DOHH2 (cell line): ENCODE results near the gene CCDC83.

ENCODE experiments used
- H3F3A ChIP-seq: fragments of 200-600 bp; sonication (generic), shearing (Covaris generic); 2 replicates; pipeline ENCODE4 v1.6.0; 2016; ENCODE audit warnings: antibody characterized with exemption, mild to moderate bottlenecking; ENCODE audit not compliant: control insufficient read depth, insufficient read depth
- H3K27ac ChIP-seq: fragments of 200-600 bp; sonication (generic); 2 replicates; pipeline ENCODE4 v1.5.1; 2014; ENCODE audit warnings: low read depth, mild to moderate bottlenecking, low read length, moderate library complexity
- H3K27me3 ChIP-seq: fragments of 200-600 bp; sonication (generic); 2 replicates; pipeline ENCODE4 v1.6.1; 2014; ENCODE audit warnings: mild to moderate bottlenecking, low read length, mixed read lengths; ENCODE audit not compliant: control insufficient read depth
- H3K36me3 ChIP-seq: fragments of 200-600 bp; sonication (generic); 2 replicates; pipeline ENCODE4 v1.6.1; 2014; ENCODE audit warnings: mild to moderate bottlenecking, low read length, moderate library complexity, mixed read lengths; ENCODE audit not compliant: control insufficient read depth
- H3K4me1 ChIP-seq: fragments of 200-600 bp; sonication (generic); 2 replicates; pipeline ENCODE4 v1.6.1; 2014; ENCODE audit warnings: mild to moderate bottlenecking, low read length, mixed read lengths; ENCODE audit not compliant: control insufficient read depth
- H3K4me2 ChIP-seq: fragments of 200-600 bp; sonication (generic); 2 replicates; pipeline ENCODE4 v1.6.0; 2014; ENCODE audit warnings: mild to moderate bottlenecking, low read length, moderate library complexity
- H3K4me3 ChIP-seq: fragments of 200-600 bp; sonication (generic); 2 replicates; pipeline ENCODE4 v1.5.1; 2014; ENCODE audit warnings: mild to moderate bottlenecking, low read length, mixed read lengths
- H3K79me2 ChIP-seq: fragments of 200-600 bp; sonication (generic); 2 replicates; pipeline ENCODE4 v1.6.1; 2014; ENCODE audit warnings: mild to moderate bottlenecking, low read length, mixed read lengths; ENCODE audit not compliant: control insufficient read depth
- H3K9me2 ChIP-seq: fragments of 200-600 bp; sonication (generic); replicated peaks from 2 replicates; pipeline ENCODE4 v1.6.1; 2014; ENCODE audit warnings: mild to moderate bottlenecking, low read length, mixed read lengths; ENCODE audit not compliant: control insufficient read depth
- H3K9me3 ChIP-seq: fragments of 200-600 bp; sonication (generic); 2 replicates; pipeline ENCODE4 v1.6.1; 2014; ENCODE audit warnings: antibody characterized with exemption, low read length, mixed read lengths; ENCODE audit not compliant: control insufficient read depth, insufficient read depth
- H4K20me1 ChIP-seq: fragments of 200-600 bp; sonication (generic); 2 replicates; pipeline ENCODE4 v1.6.0; 2014; ENCODE audit warnings: low read depth, mild to moderate bottlenecking, antibody characterized with exemption, low read length, moderate library complexity; ENCODE audit not compliant: control insufficient read depth, insufficient read depth
- EZH2phosphoT487 ChIP-seq: fragments of 200-600 bp; sonication (generic); IDR thresholded peaks from 2 replicates; pipeline ENCODE4 v1.6.1; 2017; ENCODE audit warnings: borderline replicate concordance, mild to moderate bottlenecking, antibody characterized with exemption, low read length, moderate library complexity, mixed read lengths
- TF ChIP-seq, protein P1 (sequence below): fragments of 200-600 bp; sonication (generic); IDR thresholded peaks from one replicate; pipeline ENCODE4 v1.5.1; 2014; ENCODE audit warnings: antibody characterized with exemption, mild to moderate bottlenecking, low read depth, low read length; ENCODE audit not compliant: poor library complexity, severe bottlenecking

CCDC83 gene

DNA sequence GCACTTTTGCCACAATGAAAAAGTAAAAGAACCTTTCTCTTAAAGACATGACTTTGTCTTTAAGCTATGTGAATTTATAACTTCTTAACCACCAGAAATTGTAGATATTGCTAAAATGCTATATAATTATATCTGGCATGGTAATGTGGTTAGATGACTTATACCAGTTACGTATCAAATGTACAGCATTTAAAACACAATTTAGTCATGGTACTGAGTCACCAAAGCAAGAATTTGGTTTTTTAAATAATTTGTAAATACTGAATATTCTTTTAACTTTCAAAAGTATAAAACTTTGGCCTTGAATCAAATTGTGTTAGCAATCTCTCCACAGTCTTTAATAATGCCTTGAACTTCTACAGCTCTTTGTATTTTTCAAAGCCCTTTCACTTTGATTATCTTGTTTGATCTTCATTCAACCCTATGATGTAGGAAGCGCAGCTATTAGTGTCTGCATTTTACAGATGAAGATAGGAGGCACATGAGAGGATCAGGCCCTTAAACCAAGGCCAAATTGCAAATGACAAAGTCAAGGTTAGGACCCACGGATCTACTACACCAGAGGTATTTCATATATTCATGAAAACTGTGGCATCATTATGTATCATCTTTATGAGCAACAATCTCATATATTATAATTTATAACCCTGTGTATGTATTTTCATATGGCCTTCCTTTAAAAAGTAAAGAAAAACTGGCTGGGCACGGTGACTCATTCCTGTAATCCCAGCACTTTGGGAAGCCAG lies 39.8 kb upstream of the CCDC83 start:
- H4K20me1 ChIP-seq, result no peaks in the 10 kb centered on the region
- no peak overlapping the region for H3K4me2 ChIP-seq
- H3K79me2 ChIP-seq, result no peaks in the 10 kb centered on the region

DNA sequence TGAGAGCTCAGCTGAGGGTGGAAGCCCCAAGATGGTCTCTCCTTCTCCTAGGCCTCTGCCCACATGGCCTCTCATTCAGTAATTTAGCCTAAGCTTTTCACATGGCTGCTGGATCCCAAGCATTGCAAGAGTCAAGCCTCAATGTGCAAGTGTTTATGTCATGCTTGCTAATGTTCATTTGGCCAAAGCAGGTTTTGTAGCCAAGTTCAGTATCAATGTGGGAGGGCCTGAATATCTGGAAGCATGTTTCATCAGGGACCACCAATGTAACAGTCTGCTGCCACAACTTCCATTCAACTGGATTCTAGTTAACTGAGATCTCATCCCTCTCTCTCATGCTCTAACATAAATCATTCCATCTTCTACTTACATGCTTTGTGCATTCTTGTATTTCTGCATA lies 35.7 kb upstream of the CCDC83 start:
- Histone ChIP-seq H3K79me2 (no peaks in the 10 kb centered on the region), H3K4me3 (no peak overlapping the region), H3K4me1 (no peaks in the 10 kb centered on the region), H3F3A (no peaks in the 10 kb centered on the region), H3K9me2 (no peaks in the 10 kb centered on the region), H3K4me2 (no peak overlapping the region), H4K20me1 (no peaks in the 10 kb centered on the region), H3K9me3 (no peaks in the 10 kb centered on the region), H3K27ac (no peak overlapping the region), H3K36me3 (no peaks in the 10 kb centered on the region), H3K27me3 (no peaks in the 10 kb centered on the region)
- TF ChIP-seq, protein P1, sequence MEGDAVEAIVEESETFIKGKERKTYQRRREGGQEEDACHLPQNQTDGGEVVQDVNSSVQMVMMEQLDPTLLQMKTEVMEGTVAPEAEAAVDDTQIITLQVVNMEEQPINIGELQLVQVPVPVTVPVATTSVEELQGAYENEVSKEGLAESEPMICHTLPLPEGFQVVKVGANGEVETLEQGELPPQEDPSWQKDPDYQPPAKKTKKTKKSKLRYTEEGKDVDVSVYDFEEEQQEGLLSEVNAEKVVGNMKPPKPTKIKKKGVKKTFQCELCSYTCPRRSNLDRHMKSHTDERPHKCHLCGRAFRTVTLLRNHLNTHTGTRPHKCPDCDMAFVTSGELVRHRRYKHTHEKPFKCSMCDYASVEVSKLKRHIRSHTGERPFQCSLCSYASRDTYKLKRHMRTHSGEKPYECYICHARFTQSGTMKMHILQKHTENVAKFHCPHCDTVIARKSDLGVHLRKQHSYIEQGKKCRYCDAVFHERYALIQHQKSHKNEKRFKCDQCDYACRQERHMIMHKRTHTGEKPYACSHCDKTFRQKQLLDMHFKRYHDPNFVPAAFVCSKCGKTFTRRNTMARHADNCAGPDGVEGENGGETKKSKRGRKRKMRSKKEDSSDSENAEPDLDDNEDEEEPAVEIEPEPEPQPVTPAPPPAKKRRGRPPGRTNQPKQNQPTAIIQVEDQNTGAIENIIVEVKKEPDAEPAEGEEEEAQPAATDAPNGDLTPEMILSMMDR, result no peak
- no peak for TF ChIP-seq EZH2phosphoT487

More for the DNA sequence above, 39.8 kb upstream of the CCDC83 start:
- no peak overlapping the region for H3K27ac ChIP-seq
- H3K36me3 ChIP-seq, result no peaks in the 10 kb centered on the region
- H3K9me3 ChIP-seq, result no peaks in the 10 kb centered on the region
- H3K4me3 ChIP-seq, result no peak overlapping the region
- TF ChIP-seq EZH2phosphoT487, result no peak
- TF ChIP-seq, protein P1, result no peak
- H3K9me2 ChIP-seq, result no peaks in the 10 kb centered on the region
- H3K4me1 ChIP-seq, result peaks cover 10% of the 10 kb centered on the region
- H3K27me3 ChIP-seq, result peaks cover 25% of the 10 kb centered on the region
- H3F3A ChIP-seq, result no peaks in the 10 kb centered on the region

DNA sequence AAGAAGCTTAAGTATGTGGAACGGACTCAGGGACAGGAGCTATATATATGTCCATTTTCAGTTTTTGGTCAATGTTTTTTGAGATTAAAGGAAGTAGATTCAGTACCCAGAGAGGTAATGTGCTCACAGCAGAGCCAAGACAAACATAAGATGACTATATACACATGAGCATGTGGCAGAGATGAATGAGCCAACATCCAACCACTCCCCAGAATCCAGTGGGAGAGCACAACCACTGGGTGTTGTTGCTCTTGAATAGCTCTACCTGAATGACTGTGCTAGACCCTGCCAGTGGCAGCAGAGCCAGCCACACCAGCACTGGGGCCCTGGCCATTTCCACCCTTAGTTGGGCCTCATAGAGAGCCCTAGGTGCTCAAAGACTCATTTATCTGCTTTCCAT lies 33.5 kb upstream of the CCDC83 start:
- TF ChIP-seq EZH2phosphoT487, result no peak
- TF ChIP-seq, protein P1, result no peak
- Histone ChIP-seq H3K27me3 (no peaks in the 10 kb centered on the region), H3K4me3 (no peak overlapping the region), H3F3A (no peaks in the 10 kb centered on the region), H4K20me1 (no peaks in the 10 kb centered on the region), H3K4me1 (no peaks in the 10 kb centered on the region), H3K4me2 (no peak overlapping the region), H3K79me2 (no peaks in the 10 kb centered on the region), H3K9me2 (no peaks in the 10 kb centered on the region), H3K27ac (no peak overlapping the region), H3K9me3 (no peaks in the 10 kb centered on the region), H3K36me3 (no peaks in the 10 kb centered on the region)
